Measurements from ENCODE around the gene NELFB. TPM values are rescaled to one million over a fixed set of nuclear protein-coding genes. Genes with fewer than 3 reads are reported as not detected.

The NELFB gene
- total and polyA plus RNA-seq, 10 donors, result 26.6 to 49.7 (median 38.7) TPM

DNA sequence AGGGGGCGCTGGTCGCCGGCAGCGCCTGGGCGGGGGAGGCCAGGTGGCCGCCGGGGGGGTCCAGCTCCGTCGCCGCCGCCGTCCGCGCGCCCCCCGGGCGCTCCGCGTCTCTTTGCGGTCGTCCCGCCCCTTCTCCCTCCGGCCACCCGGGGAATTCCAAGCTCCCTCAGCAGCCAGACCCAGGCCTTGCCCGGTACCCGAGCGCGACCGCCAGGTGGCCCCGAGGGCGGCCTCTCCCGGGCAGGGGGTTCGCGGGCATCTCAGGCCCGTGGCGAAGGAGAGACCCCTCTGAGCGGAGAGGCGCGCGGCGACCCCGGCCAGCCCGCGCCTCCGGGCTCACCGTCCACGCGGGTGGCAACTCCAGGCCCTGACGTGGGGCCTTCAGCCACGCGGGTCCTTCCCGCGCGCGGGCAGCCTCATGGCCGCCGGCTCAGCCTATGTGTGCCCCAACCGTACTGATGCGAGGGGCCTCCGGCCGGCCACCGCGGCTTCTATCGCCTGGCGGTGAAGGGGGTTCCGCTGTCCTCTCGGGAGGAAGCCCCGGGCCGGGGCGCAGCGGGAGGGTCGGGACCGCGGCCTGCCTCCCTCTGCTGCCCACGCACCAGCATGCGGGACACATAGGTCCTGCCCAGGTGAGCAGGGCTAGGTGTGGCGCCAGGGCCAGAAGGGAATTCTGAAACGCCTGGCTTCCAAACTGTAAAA, 47.5 kb downstream of the NELFB start:
- no peaks in the 10 kb centered on the region for H3K9me3 ChIP-seq
- H3K4me3 ChIP-seq, result peak overlapping the region; percentile 38 to 78 (median 46)
- H3K36me3 ChIP-seq, result no peaks in the 10 kb centered on the region
- H3K27ac ChIP-seq, result peak overlapping the region; percentile 58 to 82 (median 76)
- no peak for DNase-seq
- peaks cover 2 to 94% (median 25%) of the 10 kb centered on the region in 7 donors for H3K27me3 ChIP-seq (replicated peaks in 1 of 7)
- intact Hi-C loops (cut with DNase I; ENCODE audit: low total_unique reads), result no loop called here
- TF ChIP-seq POLR2AphosphoS5 (IDR thresholded peaks at IDR 0.05), result no peak
- TF ChIP-seq, protein P1, sequence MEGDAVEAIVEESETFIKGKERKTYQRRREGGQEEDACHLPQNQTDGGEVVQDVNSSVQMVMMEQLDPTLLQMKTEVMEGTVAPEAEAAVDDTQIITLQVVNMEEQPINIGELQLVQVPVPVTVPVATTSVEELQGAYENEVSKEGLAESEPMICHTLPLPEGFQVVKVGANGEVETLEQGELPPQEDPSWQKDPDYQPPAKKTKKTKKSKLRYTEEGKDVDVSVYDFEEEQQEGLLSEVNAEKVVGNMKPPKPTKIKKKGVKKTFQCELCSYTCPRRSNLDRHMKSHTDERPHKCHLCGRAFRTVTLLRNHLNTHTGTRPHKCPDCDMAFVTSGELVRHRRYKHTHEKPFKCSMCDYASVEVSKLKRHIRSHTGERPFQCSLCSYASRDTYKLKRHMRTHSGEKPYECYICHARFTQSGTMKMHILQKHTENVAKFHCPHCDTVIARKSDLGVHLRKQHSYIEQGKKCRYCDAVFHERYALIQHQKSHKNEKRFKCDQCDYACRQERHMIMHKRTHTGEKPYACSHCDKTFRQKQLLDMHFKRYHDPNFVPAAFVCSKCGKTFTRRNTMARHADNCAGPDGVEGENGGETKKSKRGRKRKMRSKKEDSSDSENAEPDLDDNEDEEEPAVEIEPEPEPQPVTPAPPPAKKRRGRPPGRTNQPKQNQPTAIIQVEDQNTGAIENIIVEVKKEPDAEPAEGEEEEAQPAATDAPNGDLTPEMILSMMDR (IDR thresholded peaks at IDR 0.05 in 8 of 11, conservative IDR thresholded peaks at IDR 0.05 in 3 of 11), result peak in 10 of 11 experiments; percentile 15 to 77 (median 58)
- no peak for TF ChIP-seq POLR2A (IDR thresholded peaks at IDR 0.05)
- 4 to 21% (median 10%) methylated on average over 9 to 78 of the region's 78 CpGs for whole genome bisulfite sequencing, 5 donors
- H3K4me1 ChIP-seq, result peaks cover 36 to 94% (median 83%) of the 10 kb centered on the region in 6 donors

DNA sequence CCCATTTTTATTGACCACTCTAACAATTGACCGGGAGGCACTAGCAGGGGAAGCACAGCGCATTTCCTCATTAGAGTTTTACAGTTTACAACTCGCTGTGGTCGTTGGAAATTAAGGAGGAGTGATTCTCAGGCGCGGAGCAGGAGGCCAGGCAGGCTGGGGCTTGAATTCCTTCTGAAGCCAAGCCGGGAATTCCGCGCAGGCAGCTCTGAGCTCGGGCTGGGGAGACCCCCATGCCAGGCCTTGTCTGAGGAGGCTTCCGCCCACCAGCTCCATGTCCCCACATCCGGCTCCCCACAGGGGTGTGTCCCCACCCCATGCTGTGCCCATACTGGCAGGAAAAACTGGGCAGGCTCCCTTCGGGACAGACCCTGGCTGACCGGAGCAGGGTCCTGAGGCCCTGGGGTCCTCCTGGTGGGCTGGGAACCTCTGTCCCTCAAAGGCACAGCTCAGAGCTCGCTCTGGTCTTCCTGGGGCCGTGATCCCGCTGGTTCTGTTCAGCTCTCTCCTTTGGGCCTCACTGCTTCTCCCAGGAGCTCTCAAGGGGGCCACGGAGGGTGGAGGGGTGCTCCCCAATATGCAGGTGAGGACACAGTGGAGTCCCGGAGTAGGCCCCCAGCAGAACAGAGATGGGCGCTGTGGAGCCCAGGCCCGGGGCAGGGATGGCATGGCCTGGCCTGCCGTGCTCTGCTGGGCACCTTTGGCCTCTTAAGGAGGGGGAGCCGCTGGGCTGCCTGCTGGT, 48.2 kb downstream of the NELFB start:
- intact Hi-C loops (cut with DNase I; ENCODE audit: low total_unique reads), result no loop called here
- 61 to 76% (median 68%) methylated on average over 18 to 23 of the region's 23 CpGs for WGBS, 5 donors
- Histone ChIP-seq H3K4me3 (peak overlapping the region in 4 of 8 donors; percentile 46 to 78 (median 52)), H3K9me3 (no peaks in the 10 kb centered on the region), H3K36me3 (no peaks in the 10 kb centered on the region), H3K27ac (peak overlapping the region in 7 of 8 donors; percentile 67 to 82 (median 78)), H3K4me1 (peaks cover 33 to 93% (median 80%) of the 10 kb centered on the region in 6 donors), H3K27me3 (replicated peaks in 1 of 7) (peaks cover 0 to 91% (median 21%) of the 10 kb centered on the region in 7 donors)
- TF ChIP-seq POLR2A (IDR thresholded peaks at IDR 0.05) (no peak), POLR2AphosphoS5 (IDR thresholded peaks at IDR 0.05) (no peak)
- TF ChIP-seq, protein P1 (IDR thresholded peaks at IDR 0.05 in 8 of 11, conservative IDR thresholded peaks at IDR 0.05 in 3 of 11), result no peak
- DNase-seq, result no peak

- intact Hi-C loops (cut with DNase I; ENCODE audit: low total_unique reads), result no loop called here
- WGBS, 5 donors, result 89 to 95% (median 94%) methylated on average over 8 to 22 of the region's 22 CpGs
- DNase-seq, result no peak
- Histone ChIP-seq H3K4me1 (peaks cover 33 to 87% (median 76%) of the 10 kb centered on the region in 6 donors), H3K27me3 (replicated peaks in 1 of 7) (peaks cover 0 to 84% (median 17%) of the 10 kb centered on the region in 7 donors), H3K27ac (peak overlapping the region in 2 of 8 donors; percentile 79 to 82), H3K36me3 (no peaks in the 10 kb centered on the region), H3K4me3 (no peak overlapping the region), H3K9me3 (no peaks in the 10 kb centered on the region)
- TF ChIP-seq, protein P1 (IDR thresholded peaks at IDR 0.05 in 8 of 11, conservative IDR thresholded peaks at IDR 0.05 in 3 of 11), result no peak
- no peak for TF ChIP-seq POLR2AphosphoS5 (IDR thresholded peaks at IDR 0.05)
- TF ChIP-seq POLR2A (IDR thresholded peaks at IDR 0.05), result no peak
These were observed 48.8 kb downstream of the NELFB start for GRCh38 chr9:137303893-137304382.

All from spleen (tissue), 11 donors.